ENCODE results near the gene USP10. TPM values are rescaled to one million over a fixed set of nuclear protein-coding genes. Genes with fewer than 3 reads are reported as not detected.
A peak's percentile ranks its signal among the peaks of the same experiment; 100 is the strongest.
"Not testable (repeated sequence)": the region's sequence is repeated elsewhere in the genome, so short reads cannot be mapped to it uniquely, and the experiment has no call there.

The USP10 gene
- polyA plus RNA-seq, 10 donors: 53.1 to 79.2 (median 64.1) TPM

DNA sequence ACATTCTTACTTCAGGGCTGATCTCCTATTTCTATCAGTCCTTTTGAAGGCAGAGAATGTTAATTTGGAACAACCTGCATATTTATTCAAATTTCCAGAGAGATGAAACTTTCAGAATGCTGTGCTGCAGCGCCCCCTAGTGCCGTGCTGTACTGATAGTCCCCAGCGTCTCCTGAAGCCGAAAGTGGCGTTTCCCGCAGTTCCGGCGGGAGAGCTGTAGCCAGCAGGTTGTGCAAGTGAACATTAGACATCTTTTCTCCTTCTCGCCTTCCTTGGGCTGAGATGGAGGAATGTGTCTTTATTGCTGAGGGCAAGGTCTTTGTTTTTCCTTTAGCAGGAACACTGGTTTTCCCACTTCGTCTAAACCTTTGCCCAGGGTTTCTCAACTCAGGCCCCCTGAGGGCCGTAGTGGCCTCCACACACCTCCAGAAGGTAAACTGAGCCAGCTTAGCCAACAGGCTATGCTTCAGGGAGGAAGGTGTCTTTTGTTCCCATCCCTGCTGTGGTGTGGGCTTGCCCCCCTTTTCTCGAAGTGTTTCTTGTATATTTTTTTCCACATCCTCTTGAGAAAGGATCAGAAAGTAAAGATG is 26.4 kb downstream of the USP10 start:
- DNase-seq: peak; percentile 76 to 90 (median 85)

DNA sequence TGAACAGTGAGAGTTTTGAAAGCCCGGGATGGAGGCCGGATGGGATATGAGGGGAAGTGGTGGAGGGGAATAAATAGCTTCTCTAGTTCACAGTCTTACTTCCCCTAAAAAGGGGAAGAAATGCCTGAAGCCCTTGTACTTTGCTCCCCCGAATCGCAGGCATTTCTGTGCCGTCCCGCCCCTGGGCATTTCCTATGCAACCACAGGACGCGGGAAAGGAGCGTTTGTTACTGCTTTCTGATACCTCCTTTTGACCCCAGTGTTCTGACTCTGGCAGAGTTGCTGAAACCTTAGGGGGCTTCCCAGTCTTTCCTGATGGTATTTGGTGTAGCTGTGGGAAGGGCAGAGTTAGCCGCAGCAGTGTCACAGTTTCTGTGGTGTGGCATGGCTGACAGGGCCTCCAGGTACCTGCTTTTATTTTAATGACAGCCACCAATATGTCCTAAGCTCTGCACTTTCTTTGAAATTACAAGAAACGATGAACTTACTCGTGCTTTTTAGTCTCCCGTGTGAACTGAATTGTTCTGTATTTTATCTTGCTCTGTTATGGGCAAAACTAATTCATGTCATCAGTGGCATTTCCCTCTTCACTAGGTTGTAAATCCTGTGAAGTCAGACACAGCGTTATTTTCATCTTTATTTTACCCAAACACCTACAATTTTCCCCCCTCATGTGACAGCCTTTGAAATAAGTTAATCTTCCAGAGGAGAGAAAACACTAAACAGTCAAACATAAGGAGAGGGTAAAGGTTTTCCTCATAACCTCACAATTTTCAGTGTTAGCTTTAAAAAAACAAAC is 27.1 kb downstream of the USP10 start:
- DNase-seq: peak in 1 of 3 donors; percentile 44

DNA sequence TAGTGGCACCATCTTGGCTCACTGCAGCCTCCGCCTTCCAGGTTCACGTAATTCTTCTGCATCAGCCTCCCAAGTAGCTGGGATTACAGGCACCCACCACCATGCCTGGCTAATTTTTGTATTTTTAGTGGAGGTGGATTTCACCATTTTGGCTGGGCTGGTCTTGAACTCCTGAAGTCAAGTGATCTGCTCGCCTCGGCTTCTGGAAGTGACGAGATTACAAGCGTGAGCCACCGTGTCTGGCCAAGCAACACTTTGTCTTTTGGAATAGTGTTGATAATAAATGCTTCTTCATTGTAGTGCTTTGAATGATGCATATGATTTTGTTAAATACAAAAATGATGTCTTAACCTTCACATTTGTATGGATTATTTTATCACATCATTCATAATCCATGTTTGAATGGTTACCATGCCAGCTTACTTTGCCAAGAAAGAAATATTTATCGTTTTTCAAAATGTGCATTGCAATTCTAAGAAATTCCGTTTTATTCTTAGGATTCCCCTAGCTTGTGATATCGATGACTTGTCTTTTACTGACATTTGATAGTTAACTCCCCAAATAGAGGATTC is 29.1 kb downstream of the USP10 start:
- no peak for DNase-seq

DNA sequence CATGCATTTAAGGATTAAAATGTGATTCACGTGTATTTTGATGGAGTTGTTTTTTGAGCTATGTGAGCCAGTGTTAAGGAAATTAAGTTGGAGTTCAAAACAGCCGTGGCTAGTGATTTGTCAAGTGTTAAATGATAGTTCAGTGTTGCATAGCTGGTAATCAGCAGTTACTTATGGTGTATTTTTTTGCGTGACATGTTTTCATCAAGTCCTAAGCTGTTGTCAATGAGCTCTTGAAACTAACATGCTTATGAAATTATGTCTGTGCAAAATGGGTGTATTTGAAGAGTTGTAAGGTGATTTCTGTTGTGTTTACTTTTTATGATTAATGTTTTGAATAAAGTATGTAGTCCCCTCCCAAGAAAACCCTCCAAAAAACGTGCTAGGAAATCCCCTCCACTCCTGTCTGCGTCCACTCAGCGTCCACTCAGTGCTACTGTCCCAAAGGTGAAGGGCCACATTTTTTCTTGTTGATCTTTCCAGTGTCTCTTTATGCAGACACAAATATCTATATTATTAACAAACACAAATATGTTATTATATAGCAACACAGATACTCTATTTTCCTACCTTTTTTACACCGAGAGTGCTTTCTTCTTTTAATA is 30.0 kb downstream of the USP10 start:
- DNase-seq: peak in 1 of 3 donors; percentile 8

DNA sequence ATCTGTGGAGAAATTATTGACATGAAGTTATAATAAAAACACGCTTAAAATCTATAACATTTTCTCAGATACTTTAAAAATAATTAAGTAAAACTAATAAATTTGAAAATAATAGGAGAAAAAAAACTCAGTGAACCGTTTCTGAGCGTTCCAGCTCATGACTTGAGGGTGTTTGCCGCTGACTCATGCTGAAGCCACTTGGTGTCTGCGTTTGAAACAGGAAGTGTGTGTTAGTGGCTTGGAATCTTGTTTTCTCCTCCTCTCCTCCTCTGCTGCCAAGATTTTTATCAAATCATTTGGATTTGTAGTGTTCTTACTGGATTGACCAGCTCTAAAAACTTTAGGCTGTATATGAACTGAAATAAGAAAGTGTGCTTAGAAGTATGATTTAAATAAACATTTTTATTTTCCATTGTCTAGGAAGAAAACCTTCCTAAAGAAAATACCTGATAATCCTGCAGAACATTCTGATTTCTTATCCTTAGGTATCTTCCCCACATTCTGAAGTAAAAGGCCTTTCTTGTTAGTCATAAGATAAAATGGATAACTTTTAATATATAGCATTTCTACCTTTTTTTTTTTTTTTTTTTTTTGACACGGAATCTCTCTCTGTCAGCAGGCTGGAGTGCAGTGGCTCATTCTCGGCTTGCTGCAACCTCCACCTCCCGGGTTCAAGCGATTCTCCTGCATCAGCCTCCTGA is 30.8 kb downstream of the USP10 start:
- DNase-seq: peak; percentile 59 to 86 (median 79)

DNA sequence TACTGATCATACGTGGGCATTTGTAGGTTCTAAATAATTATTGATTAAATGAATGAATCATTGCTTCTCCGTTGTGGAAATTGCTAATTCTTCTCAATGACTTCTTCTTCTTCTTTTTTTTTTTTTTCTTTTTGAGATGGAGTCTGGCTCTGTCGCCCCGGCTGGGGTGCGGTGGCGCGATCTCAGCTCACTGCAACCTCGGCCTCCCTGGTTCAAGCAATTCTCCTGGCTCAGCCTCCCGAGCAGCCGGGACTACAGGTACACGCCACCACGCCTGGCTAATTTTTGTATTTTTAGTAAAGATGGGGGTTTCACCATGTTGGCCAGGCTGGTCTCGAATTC is 32.5 kb downstream of the USP10 start:
- DNase-seq: not testable (repeated sequence)

DNA sequence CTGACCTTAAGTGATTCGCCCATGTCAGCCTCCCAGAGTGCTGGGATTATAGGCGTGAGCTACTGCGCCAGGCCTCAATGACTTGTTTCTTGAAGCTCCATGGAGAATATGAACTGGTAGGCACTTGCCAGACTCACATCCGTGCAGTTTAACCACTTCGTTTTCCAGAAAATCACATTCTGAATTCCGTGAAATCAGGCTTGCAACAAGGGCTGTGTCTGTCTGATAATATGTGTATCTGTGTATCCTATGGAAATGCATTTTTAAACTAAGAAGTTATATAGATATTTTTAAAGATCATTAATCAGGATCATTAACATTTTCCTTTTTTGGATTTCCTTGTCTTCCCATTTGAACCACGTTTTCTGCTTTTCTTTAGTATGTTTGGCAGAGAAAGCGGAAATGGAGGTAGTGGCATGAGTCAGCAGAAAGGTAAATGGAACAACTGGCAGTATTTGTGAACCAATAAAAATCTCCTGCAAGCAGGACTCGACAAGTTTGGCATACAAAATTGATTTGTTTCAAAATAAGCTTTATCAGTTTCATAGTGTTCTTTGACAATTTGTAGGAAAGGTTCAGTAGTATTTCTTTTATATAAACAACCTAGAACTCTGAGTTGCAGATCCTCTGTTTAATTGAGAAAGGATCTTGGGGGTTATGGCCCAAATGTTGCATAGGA is 33.0 kb downstream of the USP10 start:
- DNase-seq: no peak

DNA sequence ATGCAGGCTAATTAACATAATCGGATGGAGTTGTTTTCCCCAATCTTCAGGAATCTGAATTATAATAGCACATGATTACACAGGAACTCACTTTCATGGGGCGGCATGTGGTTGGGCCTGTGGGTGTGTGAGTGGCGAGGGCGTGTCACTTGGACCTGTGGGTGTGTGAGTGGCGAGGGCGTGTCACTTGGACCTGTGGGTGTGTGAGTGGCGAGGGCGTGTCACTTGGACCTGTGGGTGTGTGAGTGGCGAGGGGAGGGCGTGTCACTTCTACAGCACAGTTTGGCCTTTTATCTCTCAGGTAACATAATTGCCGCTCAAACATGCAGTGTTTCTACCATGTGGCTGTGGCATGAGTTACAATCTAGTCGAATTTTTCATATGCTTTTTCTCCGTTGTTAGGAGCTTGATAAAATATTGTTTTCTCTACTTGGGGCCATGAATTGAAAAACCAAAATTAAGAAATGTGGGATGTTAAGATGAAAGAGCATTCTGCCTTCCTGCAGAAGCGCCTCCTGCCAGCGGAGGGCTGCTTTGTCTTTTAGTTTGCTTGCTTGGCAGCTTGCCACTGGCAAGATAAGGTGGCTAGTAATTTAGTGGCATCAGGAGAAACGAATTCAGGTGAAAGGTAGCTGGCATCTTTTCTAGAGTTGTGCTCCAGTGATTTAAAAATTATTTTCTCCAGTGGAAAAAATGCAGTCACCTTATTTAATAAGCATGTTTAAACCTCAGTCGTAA is 36.2 kb downstream of the USP10 start:
- no peak for DNase-seq

DNA sequence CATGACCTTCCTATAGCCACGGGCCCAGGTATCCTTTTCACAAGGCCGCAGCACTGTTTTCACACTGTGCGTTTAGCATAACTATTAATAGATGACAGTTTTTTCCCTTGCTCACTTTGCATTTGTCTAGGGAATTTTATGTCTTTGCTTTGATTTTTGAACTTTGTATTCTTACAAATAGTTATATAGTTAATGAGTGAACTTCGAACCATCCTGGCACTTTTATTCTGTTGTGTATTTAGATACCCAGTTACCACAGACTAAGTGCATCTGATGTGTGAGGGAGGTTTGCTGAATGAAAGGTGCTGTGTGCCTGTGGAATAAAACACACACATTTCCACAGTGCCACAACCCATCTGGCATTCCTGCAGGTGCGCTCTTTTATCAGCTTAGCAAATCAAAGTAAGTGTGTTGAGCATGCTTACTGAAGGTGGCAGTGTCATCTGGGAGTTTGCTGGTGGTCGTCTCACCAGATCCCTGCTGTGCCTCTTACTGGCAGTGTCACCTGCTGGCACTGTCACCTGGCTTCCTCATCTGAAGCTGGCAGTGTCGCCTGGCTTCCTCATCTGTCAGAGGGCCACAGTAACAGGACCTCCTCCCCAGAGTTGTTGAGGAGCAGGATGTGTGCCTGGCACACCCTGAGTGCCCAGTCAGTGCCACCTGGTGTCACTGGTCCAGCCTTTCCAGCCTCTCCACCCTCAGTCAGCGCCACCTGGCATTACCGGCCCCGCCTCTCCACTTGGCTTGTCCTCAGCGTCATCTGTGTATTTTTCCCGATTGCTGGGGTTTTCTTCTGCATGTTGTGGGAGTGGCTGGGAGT is 37.6 kb downstream of the USP10 start:
- DNase-seq: no peak

DNA sequence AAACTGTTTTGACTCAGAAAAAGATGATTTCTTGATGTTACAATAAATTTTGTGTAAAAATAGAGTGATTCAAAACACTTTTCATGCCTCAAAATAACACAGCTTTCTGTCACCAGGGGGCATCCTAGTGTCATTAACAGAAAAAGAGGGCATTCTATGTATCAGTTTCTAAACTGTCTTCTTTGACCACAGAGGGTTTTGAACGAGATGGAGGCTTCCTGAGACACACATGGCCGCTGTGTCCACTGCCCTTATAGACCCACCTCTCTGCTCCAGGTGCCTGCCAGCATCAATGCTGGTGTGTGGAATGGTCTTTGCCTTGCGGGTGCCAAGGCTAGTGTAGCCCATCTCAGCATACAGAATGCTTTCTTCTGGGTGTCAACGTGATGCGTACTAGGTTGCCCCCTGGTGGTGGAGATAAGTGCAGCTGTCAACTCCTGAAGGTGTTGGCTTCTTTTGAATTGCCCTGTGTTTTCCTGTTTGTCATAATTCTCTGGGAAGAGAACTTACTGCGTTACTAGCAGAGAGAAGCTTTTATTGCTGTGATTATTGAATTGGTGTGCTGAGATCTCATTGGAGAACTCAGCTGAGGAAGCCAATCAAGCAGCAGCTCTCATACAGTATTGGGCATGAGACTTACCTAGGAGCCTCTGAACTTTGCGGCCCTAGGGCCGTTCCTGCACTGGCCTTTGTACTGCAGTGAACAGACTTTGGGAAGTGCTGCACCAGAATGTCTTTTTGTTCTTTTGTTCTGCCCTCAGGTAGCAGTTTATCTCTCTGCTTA is 38.6 kb downstream of the USP10 start:
- DNase-seq: peak; percentile 52 to 84 (median 64)

DNA sequence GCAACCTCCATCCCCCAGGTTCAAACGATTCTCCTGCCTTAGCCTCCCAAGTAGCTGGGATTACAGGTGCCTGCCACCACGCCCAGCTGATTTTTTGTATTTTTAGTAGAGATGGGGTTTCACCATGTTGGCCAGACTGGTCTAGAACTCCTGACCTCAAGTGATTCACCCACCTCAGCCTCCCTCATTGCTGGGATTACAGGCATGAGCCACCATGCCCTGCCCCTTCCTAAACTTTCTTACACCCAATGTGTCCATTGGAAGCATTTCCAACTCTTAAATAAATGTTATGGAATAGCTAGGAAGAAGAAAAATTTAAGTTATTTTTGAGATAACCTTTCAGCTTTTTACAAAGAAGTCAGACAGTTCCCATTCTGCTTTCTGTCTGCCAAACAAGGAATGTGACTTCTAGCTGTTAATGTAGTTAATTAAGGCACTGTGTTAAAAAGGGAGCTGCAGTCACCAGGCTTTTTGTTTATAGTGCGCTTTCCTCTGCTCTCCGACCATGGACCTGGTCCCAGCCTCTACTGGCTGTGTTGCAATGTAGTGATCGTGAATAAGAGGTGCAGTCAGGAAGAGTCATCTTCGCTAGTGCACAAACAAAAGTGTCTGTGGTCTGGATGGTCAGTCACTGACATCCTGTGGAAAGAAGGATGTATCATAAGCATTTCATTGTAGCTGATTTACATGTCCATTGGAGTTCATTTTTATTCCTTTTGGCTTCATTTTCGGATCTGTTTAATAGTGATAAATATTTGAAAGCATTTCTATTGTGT is 39.7 kb downstream of the USP10 start:
- peak in 1 of 3 donors; percentile 49 for DNase-seq

DNA sequence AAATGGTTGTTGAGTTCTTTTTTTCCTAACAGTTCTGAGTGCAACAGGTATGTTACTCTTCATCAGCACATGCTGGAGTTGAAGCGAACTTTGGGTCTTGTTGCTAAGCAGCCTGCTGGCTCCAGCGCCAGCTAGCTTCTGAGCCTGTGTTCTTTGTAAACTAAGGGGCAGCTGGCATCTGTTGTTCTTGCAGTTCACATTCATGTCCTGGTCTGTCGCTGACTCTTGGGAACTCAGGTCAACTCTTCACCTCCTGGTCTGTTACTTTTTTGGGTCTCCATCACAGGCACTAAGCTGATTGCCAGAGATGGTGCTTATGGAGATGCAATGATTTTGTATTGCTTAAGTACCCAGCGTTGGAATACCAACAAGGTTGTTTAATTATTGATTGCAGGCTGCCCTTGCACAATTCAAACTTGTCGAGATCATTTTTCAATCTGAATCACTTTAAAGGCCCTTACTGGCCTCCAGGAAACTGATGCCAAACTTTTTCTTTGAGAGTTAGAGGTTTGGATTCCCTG is 40.9 kb downstream of the USP10 start:
- DNase-seq: no peak

DNA sequence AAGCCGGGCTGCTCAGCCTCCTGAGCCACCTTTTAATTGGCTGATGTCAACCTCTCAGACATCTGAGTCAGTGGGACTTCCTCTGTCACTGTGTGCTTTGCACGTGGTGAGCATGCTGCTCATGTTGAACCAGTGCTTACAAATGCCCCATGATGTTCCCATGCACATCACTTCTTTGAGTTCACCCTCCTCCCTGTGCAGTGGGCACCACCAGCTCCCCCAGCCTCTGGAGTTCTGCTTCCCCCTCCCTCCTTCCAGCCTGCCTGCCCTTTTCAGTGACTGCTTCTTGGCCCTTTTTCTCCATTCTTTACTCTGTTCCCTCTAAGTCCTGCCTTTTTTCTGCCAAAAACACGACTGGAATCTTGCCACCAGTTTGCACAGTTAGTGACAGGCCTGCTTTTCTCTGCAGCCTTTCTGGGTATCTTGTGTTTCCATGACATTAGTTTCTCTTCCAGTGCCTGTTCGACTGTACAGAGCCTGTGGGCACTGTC is 41.6 kb downstream of the USP10 start:
- DNase-seq: peak in 2 of 3 donors; percentile 42 to 66

DNA sequence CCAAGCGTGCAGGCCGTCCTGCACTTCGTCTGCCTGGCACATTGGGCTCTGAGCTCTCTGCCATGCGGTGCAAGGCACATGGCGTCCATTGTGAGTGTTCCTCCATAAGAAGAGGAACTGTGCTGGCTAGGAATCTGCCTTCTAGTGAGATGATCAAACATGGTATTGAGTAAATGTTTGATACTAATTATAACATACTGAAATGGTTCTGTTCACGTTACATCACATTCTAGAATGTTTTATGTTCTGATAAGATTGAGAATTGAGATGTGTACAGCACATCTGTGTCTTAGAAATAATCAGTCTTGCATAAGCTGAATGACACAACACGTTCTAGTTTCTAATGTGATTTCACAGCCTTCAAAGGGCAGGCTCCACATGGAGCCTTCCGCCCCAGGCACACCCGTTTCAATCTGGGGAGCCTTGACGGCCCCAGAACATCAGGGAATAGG is 42.9 kb downstream of the USP10 start:
- DNase-seq: no peak

DNA sequence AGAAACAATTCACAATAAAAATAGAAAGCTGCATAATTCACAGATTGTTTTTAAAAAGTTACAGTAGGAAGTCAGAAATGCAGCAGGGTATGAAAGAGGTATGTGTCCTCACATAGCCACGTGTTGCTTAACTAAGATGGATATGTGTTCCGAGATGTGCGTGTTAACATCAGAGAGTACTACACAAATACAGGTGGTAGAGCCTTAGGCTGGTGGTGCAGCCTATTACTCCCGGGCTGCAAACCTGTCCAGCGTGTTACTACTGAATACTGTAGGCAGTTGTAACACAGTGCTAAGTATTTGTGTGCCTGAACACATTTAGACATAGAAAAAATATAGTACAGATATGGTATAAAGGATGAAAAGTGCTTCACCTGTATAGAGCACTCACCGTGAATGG is 46.4 kb downstream of the USP10 start:
- no peak for DNase-seq

DNA sequence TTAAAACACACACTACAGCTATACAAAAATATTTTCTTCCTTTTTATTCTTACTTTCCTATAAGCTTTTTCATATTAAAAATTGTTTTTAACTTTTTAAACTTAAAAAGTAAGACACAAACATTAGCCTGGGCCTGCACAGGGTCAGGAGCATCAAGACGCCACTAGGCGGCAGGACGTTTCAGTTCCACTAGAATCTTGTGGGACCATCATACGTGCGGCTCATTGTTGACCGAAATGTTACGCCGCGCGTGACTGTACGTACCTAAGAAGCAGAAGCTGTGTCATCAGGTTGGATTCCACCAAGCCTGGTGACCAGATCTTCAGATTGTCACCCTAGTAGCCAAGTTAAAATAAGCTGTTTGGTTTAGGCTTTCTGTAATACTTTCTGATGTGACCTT is 47.1 kb downstream of the USP10 start:
- no peak for DNase-seq

DNA sequence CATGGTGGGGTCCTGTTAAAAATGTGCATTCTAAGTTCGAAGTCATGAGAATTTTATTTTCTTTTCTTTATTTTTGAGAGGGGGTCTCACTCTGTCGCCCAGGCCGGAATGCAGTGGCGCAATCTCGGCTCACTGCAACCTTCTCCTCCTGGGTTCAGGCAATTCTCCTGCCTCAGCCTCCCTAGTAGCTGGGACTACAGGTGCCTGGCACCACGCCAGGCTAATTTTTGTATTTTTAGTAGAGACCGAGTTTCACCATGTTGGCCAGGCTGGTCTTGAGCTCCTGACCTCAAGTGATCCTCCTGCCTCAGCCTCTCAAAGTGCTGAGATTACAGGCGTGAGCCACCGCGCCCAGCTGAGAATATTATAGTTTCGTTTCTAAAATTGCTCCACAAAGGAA is 48.4 kb downstream of the USP10 start:
- not testable (repeated sequence) for DNase-seq

DNA sequence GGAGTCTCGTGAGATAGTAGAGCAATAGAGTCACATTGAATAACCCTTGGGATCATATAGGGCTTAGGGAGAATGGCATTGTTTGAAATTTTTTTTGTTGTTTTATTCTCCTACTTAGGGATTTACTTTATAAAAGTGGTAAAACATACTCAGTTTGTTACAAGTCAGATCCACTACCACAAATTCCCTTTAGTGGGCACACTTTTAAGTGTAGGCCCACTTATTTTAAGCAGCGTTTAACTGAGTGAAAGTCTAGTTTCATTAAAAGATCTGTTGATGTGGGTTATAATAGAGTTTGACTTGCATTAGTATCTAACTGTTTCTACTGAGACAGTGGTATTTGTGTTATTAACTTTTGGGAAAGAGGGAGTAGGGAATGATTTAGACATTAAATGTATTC is 49.3 kb downstream of the USP10 start:
- DNase-seq: no peak
